Transverse colon (tissue), 4 donors: ENCODE results near the gene STXBP1. TPM values are rescaled to one million over a fixed set of nuclear protein-coding genes. Genes with fewer than 3 reads are reported as not detected.

Experiments
- DNase-seq: peaks from one replicate; pipeline ENCODE4 v3.0.0-alpha.2; 2019
- H3K27ac ChIP-seq, 4 donors: fragments of 200-600 bp; sonication (generic); 2 replicates each; pipeline ENCODE4 v1.5.1; 2016 to 2018; ENCODE audit warnings: inconsistent platforms in 4 of 4
- H3K27me3 ChIP-seq: fragments of 200-600 bp; sonication (generic); 2 replicates; pipeline ENCODE4 v1.5.1; 2017; ENCODE audit warnings: inconsistent platforms
- H3K36me3 ChIP-seq, 4 donors: fragments of 200-600 bp; sonication (generic); 2 replicates each; pipeline ENCODE4 v1.5.1; 2017 to 2019; ENCODE audit warnings: inconsistent platforms in 4 of 4
- H3K4me1 ChIP-seq, 4 donors: fragments of 200-600 bp; sonication (generic); 2 replicates each; pipeline ENCODE4 v1.5.1; 2017 to 2020; ENCODE audit warnings: inconsistent platforms in 4 of 4
- H3K4me3 ChIP-seq, 4 donors: fragments of 200-600 bp; sonication (generic); 1 replicate in 1 of 4; 2 replicates in 3 of 4; pipeline versions ENCODE4 v1.5.1 to v1.6.1; 2017 to 2019; ENCODE audit warnings: inconsistent platforms in 4 of 4
- H3K9me3 ChIP-seq, 2 donors: fragments of 200-600 bp; sonication (generic); 2 replicates each; pipeline ENCODE4 v1.5.1; 2017 to 2019; ENCODE audit warnings: inconsistent platforms in 2 of 2
- CTCF ChIP-seq, 5 experiments: fragments of 200-600 bp in 3 of 5; fragments of 450-650 bp in 2 of 5; sonication (generic) in 3 of 5; IDR thresholded peaks; 1 replicate in 2 of 5; 2 replicates in 3 of 5; pipeline ENCODE4 v1.5.1; 2016 to 2017; ENCODE audit warnings: antibody characterized with exemption in 5 of 5, inconsistent platforms in 3 of 5, mild to moderate bottlenecking in 2 of 5, moderate library complexity in 1 of 5
- EP300 ChIP-seq: sonication (generic); formaldehyde crosslinking; IDR thresholded peaks from one replicate; pipeline ENCODE4 v1.6.1; 2017; ENCODE audit warnings: antibody characterized with exemption, low read depth
- POLR2A ChIP-seq: fragments of 450-650 bp; IDR thresholded peaks from one replicate; pipeline ENCODE4 v1.6.1; 2016; ENCODE audit warnings: antibody characterized with exemption, mild to moderate bottlenecking, moderate library complexity
- POLR2AphosphoS5 ChIP-seq, 3 donors: sonication (generic); formaldehyde crosslinking; IDR thresholded peaks; one replicate each; pipeline ENCODE4 v1.6.1; 2016; ENCODE audit warnings: antibody characterized with exemption in 3 of 3
- WGBS, 2 donors: methylation state at CpG; one replicate each; pipeline ENCODE4 v1.1.5; 2018; ENCODE audit warnings: low coverage in 1 of 2; 5-methylcytosine and 5-hydroxymethylcytosine counted together
- in situ Hi-C, 4 donors: fragments of 200-750 bp; cut with MboI; loops; one replicate each; pipeline versions ENCODE4 v1.15.0 to v1.15.1; 2017; ENCODE audit warnings: low sequenced_read_pairs in 3 of 4, low pct_ligation_motif_present in 1 of 4, low pct_unique_long_range_greater_than_20kb in 1 of 4
- intact Hi-C: fragments of 100-400 bp; cut with DNase I; formaldehyde crosslinking; loops from one replicate; pipeline ENCODE4 v1.15.1; 2023; ENCODE audit warnings: low total_unique reads
- total RNA-seq, 4 donors: library from RNA; depleted of rRNA; stranded (reverse); fragments of >200 nt; gene quantifications; one replicate each; pipeline ENCODE4 v1.1.0, GENCODE V29; 2016

Gene STXBP1
- total RNA-seq, 4 donors from 2014 or later = 7.9 to 193 (median 13.3) TPM

GRCh38 chr9:127703289-127703946 is 91.3 kb downstream of the STXBP1 start:
- WGBS, 2 donors = 73 to 80% methylated on average over 7 to 9 of the region's 9 CpGs

GRCh38 chr9:127705577-127706379 is 93.7 kb downstream of the STXBP1 start:
- Histone ChIP-seq H3K27me3 (no peaks in the 10 kb centered on the region), H3K27ac (no peak overlapping the region), H3K36me3 (no peaks in the 10 kb centered on the region), H3K4me1 (peaks cover 0 to 8% (median 3%) of the 10 kb centered on the region in 4 donors), H3K4me3 (no peak overlapping the region), H3K9me3 (no peaks in the 10 kb centered on the region)
- WGBS, 2 donors = 86% methylated on average over 12 of the region's 12 CpGs; no CpG with 5 or more reads in 1 of the 2 donors
- intact Hi-C loops = no loop called here
- TF ChIP-seq CTCF (IDR thresholded peaks at IDR 0.05) (no peak), POLR2A (no peak), POLR2AphosphoS5 (IDR thresholded peaks at IDR 0.05) (no peak), EP300 (no peak)
- in situ Hi-C loops = no loop called here
- DNase-seq = no peak

More at GRCh38 chr9:127703289-127703946, 91.3 kb downstream of the STXBP1 start:
- no peak overlapping the region for H3K27ac ChIP-seq
- intact Hi-C loops (no loop called here), in situ Hi-C loops (no loop called here)
- no peak overlapping the region for H3K4me3 ChIP-seq
- H3K4me1 ChIP-seq = peaks cover 0 to 19% (median 11%) of the 10 kb centered on the region in 4 donors
- no peaks in the 10 kb centered on the region for H3K9me3 ChIP-seq
- no peaks in the 10 kb centered on the region for H3K27me3 ChIP-seq
- no peaks in the 10 kb centered on the region for H3K36me3 ChIP-seq
- TF ChIP-seq CTCF (IDR thresholded peaks at IDR 0.05) (no peak), EP300 (no peak), POLR2A (no peak), POLR2AphosphoS5 (IDR thresholded peaks at IDR 0.05) (no peak)
- no peak for DNase-seq

- TF ChIP-seq POLR2AphosphoS5 (IDR thresholded peaks at IDR 0.05) (no peak), CTCF (IDR thresholded peaks at IDR 0.05) (no peak), EP300 (no peak), POLR2A (no peak)
- H3K27me3 ChIP-seq = no peaks in the 10 kb centered on the region
- no peaks in the 10 kb centered on the region for H3K9me3 ChIP-seq
- no peak within 1 kb of the TSS for H3K27ac ChIP-seq
- WGBS, 2 donors = 56% methylated on average over 11 of the region's 11 CpGs; no CpG with 5 or more reads in 1 of the 2 donors
- intact Hi-C loops = no loop called here
- DNase-seq = no peak
- H3K36me3 ChIP-seq = no peaks in the 10 kb centered on the region
- H3K4me1 ChIP-seq = peaks cover 0 to 8% (median 3%) of the 10 kb centered on the region in 4 donors
- H3K4me3 ChIP-seq = no peak within 1 kb of the TSS
- in situ Hi-C loops = no loop called here
Observed at GRCh38 chr9:127706836-127707241, 94.8 kb downstream of the STXBP1 start, which contains the start of gene CFAP157. Gene CFAP157 (plus strand): TSS chr9:127706988. CDS start chr9:127707032, 44 bp downstream.

- 34% methylated on average over 5 of the region's 5 CpGs; no CpG with 5 or more reads in 1 of the 2 donors for WGBS, 2 donors
- TF ChIP-seq POLR2A (no peak), CTCF (IDR thresholded peaks at IDR 0.05) (peak in 2 of 5 experiments; percentile 11 to 29)
- no peaks in the 10 kb centered on the region for H3K27me3 ChIP-seq
- intact Hi-C loops = no loop called here
- peak; percentile 34 for DNase-seq
- no peak overlapping the region for H3K27ac ChIP-seq
- H3K9me3 ChIP-seq = no peaks in the 10 kb centered on the region
- in situ Hi-C loops = no loop called here
- H3K36me3 ChIP-seq = no peaks in the 10 kb centered on the region
- peaks cover 0 to 8% (median 3%) of the 10 kb centered on the region in 4 donors for H3K4me1 ChIP-seq
- H3K4me3 ChIP-seq = no peak overlapping the region
Observed at GRCh38 chr9:127707766-127708165, 95.7 kb downstream of the STXBP1 start.
